Measurements from ENCODE around the gene DUSP7. TPM values are rescaled to one million over a fixed set of nuclear protein-coding genes. Genes with fewer than 3 reads are reported as not detected.

DUSP7 gene
- total RNA-seq, 1 donor from 2014 or later = 24.9 TPM

GRCh38 chr3:52084954-52085680, 28.7 kb upstream of the DUSP7 start:
- H3K27me3 ChIP-seq (ENCODE audit: insufficient read depth, low read length) = no peaks in the 10 kb centered on the region
- H3K4me3 Mint-ChIP-seq (ENCODE audit: unreplicated experiment) = no peak overlapping the region
- no peaks in the 10 kb centered on the region for H3K9me3 Mint-ChIP-seq (ENCODE audit: unreplicated experiment)
- H3K9ac ChIP-seq (ENCODE audit: low read length) = no peak overlapping the region
- H3K4me2 ChIP-seq (ENCODE audit: low read length) = no peak overlapping the region
- FAIRE-seq (no peak), DNase-seq (ENCODE audit: low read depth) (no peak)
- H3K27me3 Mint-ChIP-seq (ENCODE audit: low read depth, unreplicated experiment) = peaks cover 10% of the 10 kb centered on the region
- H4K20me1 ChIP-seq (ENCODE audit: insufficient read depth, low read length) = no peaks in the 10 kb centered on the region
- H3K27ac Mint-ChIP-seq (ENCODE audit: unreplicated experiment) = no peak overlapping the region
- TF ChIP-seq EZH2 (IDR thresholded peaks at IDR 0.05; ENCODE audit: insufficient read depth, low read length) (no peak), CTCF (IDR thresholded peaks at IDR 0.05; ENCODE audit: insufficient read depth, low read depth, low read length) (no peak)
- no peak overlapping the region for H3K4me3 ChIP-seq (ENCODE audit: insufficient read depth, low read depth, low read length)
- H3K36me3 Mint-ChIP-seq (ENCODE audit: low read depth, unreplicated experiment) = peaks cover 7% of the 10 kb centered on the region
- no peaks in the 10 kb centered on the region for H3K36me3 ChIP-seq (ENCODE audit: insufficient read depth, low read length)
- H3K4me1 ChIP-seq (ENCODE audit: insufficient read depth, low read length) = peaks cover 28% of the 10 kb centered on the region
- H3K4me1 Mint-ChIP-seq (ENCODE audit: low read depth, unreplicated experiment) = peaks cover 25% of the 10 kb centered on the region
- H3K27ac ChIP-seq (ENCODE audit: low read depth, low read length) = no peak overlapping the region
- H3K79me2 ChIP-seq (ENCODE audit: insufficient read depth, low read length) = no peaks in the 10 kb centered on the region
- H3K9me3 ChIP-seq (ENCODE audit: insufficient read depth, low read depth, low read length) = no peaks in the 10 kb centered on the region
- H2AFZ ChIP-seq (ENCODE audit: low read depth, low read length) = no peak overlapping the region

GRCh38 chr3:52084216-52084945, 28.0 kb upstream of the DUSP7 start:
- no peak for TF ChIP-seq CTCF (IDR thresholded peaks at IDR 0.05; ENCODE audit: insufficient read depth, low read depth, low read length)
- TF ChIP-seq EZH2 (IDR thresholded peaks at IDR 0.05; ENCODE audit: insufficient read depth, low read length) = no peak
- Histone ChIP-seq H3K79me2 (ENCODE audit: insufficient read depth, low read length) (no peaks in the 10 kb centered on the region), H3K9ac (ENCODE audit: low read length) (no peak overlapping the region), H3K27me3 (ENCODE audit: insufficient read depth, low read length) (no peaks in the 10 kb centered on the region), H3K36me3 (ENCODE audit: insufficient read depth, low read length) (no peaks in the 10 kb centered on the region), H4K20me1 (ENCODE audit: insufficient read depth, low read length) (no peaks in the 10 kb centered on the region), H3K9me3 (ENCODE audit: insufficient read depth, low read depth, low read length) (no peaks in the 10 kb centered on the region), H3K4me3 (ENCODE audit: insufficient read depth, low read depth, low read length) (no peak overlapping the region), H2AFZ (ENCODE audit: low read depth, low read length) (no peak overlapping the region), H3K27ac (ENCODE audit: low read depth, low read length) (no peak overlapping the region), H3K4me2 (ENCODE audit: low read length) (no peak overlapping the region), H3K4me1 (ENCODE audit: insufficient read depth, low read length) (peaks cover 20% of the 10 kb centered on the region)
- H3K4me1 Mint-ChIP-seq (ENCODE audit: low read depth, unreplicated experiment) = peaks cover 18% of the 10 kb centered on the region
- H3K27ac Mint-ChIP-seq (ENCODE audit: unreplicated experiment) = no peak overlapping the region
- FAIRE-seq = no peak
- H3K27me3 Mint-ChIP-seq (ENCODE audit: low read depth, unreplicated experiment) = peaks cover 10% of the 10 kb centered on the region
- H3K36me3 Mint-ChIP-seq (ENCODE audit: low read depth, unreplicated experiment) = peaks cover 7% of the 10 kb centered on the region
- H3K9me3 Mint-ChIP-seq (ENCODE audit: unreplicated experiment) = no peaks in the 10 kb centered on the region
- H3K4me3 Mint-ChIP-seq (ENCODE audit: unreplicated experiment) = no peak overlapping the region
- no peak for DNase-seq (ENCODE audit: low read depth)
